Measurements from ENCODE around the gene IGFALS. TPM values are rescaled to one million over a fixed set of nuclear protein-coding genes. Genes with fewer than 3 reads are reported as not detected.
A peak's percentile ranks its signal among the peaks of the same experiment; 100 is the strongest.

The IGFALS gene
- total RNA-seq, 1 donor from 2014 or later: not detected

- no peak for DNase-seq (ENCODE audit: extremely low spot score in 2 of 2)
- intact Hi-C loops (cut with DNase I): loop anchor here (5.0 kb wide), 1 partner anchor 62 kb away; the partner anchor contains the start of gene MAPK8IP3
Observed at GRCh38 chr16:1769402-1770300, 23.9 kb downstream of the IGFALS start.

GRCh38 chr16:1768767-1769401 lies 24.6 kb downstream of the IGFALS start:
- H3K9me3 ChIP-seq: no peaks in the 10 kb centered on the region
- H3K4me1 ChIP-seq: peaks cover 29% of the 10 kb centered on the region
- no peak for TF ChIP-seq POLR2A (IDR thresholded peaks at IDR 0.05)
- TF ChIP-seq, protein P1, sequence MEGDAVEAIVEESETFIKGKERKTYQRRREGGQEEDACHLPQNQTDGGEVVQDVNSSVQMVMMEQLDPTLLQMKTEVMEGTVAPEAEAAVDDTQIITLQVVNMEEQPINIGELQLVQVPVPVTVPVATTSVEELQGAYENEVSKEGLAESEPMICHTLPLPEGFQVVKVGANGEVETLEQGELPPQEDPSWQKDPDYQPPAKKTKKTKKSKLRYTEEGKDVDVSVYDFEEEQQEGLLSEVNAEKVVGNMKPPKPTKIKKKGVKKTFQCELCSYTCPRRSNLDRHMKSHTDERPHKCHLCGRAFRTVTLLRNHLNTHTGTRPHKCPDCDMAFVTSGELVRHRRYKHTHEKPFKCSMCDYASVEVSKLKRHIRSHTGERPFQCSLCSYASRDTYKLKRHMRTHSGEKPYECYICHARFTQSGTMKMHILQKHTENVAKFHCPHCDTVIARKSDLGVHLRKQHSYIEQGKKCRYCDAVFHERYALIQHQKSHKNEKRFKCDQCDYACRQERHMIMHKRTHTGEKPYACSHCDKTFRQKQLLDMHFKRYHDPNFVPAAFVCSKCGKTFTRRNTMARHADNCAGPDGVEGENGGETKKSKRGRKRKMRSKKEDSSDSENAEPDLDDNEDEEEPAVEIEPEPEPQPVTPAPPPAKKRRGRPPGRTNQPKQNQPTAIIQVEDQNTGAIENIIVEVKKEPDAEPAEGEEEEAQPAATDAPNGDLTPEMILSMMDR (IDR thresholded peaks at IDR 0.05): no peak
- no peak overlapping the region for H3K27ac ChIP-seq
- H3K4me3 ChIP-seq: no peak overlapping the region
- intact Hi-C loops (cut with DNase I): no loop called here
- no peaks in the 10 kb centered on the region for H3K27me3 ChIP-seq
- peaks cover 0 to 44% of the 10 kb centered on the region in 2 donors for H3K36me3 ChIP-seq
- no peak for DNase-seq (ENCODE audit: extremely low spot score in 2 of 2)

More at GRCh38 chr16:1769402-1770300, 23.9 kb downstream of the IGFALS start:
- Histone ChIP-seq H3K4me1 (peaks cover 37% of the 10 kb centered on the region), H3K27me3 (no peaks in the 10 kb centered on the region), H3K9me3 (no peaks in the 10 kb centered on the region), H3K27ac (peak overlapping the region; percentile 90), H3K36me3 (peaks cover 0 to 36% of the 10 kb centered on the region in 2 donors), H3K4me3 (peak overlapping the region in 1 of 2 donors; percentile 82)
- TF ChIP-seq, protein P1 (IDR thresholded peaks at IDR 0.05): no peak
- TF ChIP-seq POLR2AphosphoS5 (IDR thresholded peaks at IDR 0.05; ENCODE audit: insufficient read depth in 1 of 2, low read depth in 1 of 2) (no peak), POLR2A (IDR thresholded peaks at IDR 0.05) (no peak)

DNA sequence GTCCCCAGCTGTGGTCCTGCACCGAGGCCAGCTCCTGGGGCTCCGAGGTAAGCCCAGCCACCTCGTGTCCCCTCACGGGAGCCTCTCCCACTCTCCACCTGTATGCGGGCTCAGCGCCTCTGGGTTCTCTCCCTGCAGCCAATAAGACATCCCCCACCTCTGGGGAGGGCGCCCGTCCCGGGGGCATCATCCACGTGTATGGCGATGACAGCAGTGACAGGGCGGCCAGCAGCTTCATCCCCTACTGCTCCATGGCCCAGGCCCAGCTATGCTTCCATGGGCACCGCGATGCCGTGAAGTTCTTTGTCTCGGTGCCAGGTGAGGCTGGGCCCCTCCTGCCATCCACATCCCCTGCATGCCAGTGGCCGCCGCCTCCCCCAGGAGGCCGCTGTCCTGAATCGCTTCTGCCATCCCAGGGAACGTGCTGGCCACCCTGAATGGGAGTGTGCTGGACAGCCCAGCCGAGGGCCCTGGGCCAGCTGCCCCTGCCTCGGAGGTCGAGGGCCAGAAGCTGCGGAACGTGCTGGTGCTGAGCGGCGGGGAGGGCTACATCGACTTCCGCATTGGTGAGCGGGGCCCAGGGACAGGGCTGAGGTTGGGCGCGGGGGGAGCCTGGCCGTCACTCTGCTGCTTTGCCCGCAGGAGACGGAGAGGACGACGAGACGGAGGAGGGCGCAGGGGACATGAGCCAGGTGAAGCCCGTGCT lies 25.3 kb downstream of the IGFALS start:
- no peak for TF ChIP-seq POLR2A (IDR thresholded peaks at IDR 0.05)
- TF ChIP-seq POLR2AphosphoS5 (IDR thresholded peaks at IDR 0.05; ENCODE audit: insufficient read depth in 1 of 2, low read depth in 1 of 2): no peak
- TF ChIP-seq, protein P1 (IDR thresholded peaks at IDR 0.05): no peak
- DNase-seq (ENCODE audit: extremely low spot score in 2 of 2): no peak
- intact Hi-C loops (cut with DNase I): no loop called here
- Histone ChIP-seq H3K36me3 (peaks cover 0 to 50% of the 10 kb centered on the region in 2 donors), H3K27ac (no peak overlapping the region), H3K27me3 (no peaks in the 10 kb centered on the region), H3K4me1 (peaks cover 24% of the 10 kb centered on the region), H3K9me3 (no peaks in the 10 kb centered on the region), H3K4me3 (no peak overlapping the region)

DNA sequence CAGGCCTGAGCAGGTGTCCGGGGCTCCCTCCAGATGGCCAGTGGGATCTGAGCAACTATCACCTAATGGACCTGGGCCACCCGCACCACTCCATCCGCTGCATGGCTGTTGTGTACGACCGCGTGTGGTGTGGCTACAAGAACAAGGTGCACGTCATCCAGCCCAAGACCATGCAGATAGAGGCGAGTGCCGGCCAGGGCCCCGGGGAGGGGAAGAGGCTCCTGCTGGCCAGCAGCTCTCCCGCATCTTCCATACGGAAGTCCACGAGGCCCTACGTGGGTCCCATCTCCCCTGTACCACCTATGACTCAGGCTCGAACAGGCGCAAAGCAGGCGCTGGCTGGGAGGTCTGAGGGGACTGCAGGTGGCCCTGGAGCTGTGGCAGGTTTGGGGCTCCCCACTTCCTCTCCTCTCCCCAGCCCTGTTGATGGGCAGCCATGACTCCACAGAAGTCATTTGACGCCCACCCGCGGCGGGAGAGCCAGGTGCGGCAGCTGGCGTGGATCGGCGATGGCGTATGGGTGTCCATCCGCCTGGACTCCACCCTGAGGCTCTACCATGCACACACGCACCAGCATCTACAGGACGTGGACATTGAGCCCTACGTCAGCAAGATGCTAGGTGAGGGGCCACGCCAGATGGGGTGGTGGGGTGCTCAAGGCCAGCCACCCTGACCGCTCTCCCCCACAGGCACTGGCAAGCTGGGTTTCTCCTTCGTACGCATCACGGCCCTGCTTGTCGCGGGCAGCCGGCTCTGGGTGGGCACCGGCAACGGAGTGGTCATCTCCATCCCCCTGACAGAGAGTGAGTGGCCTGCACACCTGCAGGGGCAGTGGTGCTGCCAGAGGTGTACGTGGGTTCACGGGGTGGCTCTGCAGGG lies 26.1 kb downstream of the IGFALS start:
- Histone ChIP-seq H3K4me1 (peaks cover 23% of the 10 kb centered on the region), H3K9me3 (no peaks in the 10 kb centered on the region), H3K27me3 (no peaks in the 10 kb centered on the region), H3K36me3 (peaks cover 0 to 59% of the 10 kb centered on the region in 2 donors), H3K27ac (no peak overlapping the region), H3K4me3 (no peak overlapping the region)
- no peak for DNase-seq (ENCODE audit: extremely low spot score in 2 of 2)
- intact Hi-C loops (cut with DNase I): no loop called here
- TF ChIP-seq, protein P1 (IDR thresholded peaks at IDR 0.05): no peak
- TF ChIP-seq POLR2AphosphoS5 (IDR thresholded peaks at IDR 0.05; ENCODE audit: insufficient read depth in 1 of 2, low read depth in 1 of 2) (no peak), POLR2A (IDR thresholded peaks at IDR 0.05) (no peak)

Data from vagina (tissue), 2 donors.